Testis (tissue), 3 donors: ENCODE measurements around the gene SEMA3C. TPM values are rescaled to one million over a fixed set of nuclear protein-coding genes. Genes with fewer than 3 reads are reported as not detected.
"Not testable (repeated sequence)": the region's sequence is repeated elsewhere in the genome, so short reads cannot be mapped to it uniquely, and the experiment has no call there.

ENCODE experiments used
- DNase-seq: peaks from one replicate; pipeline ENCODE4 v3.0.0-alpha.2; 2019
- H3K27ac ChIP-seq, 2 donors: fragments of 200-600 bp; sonication (generic); one replicate each; pipeline ENCODE4 v1.5.1; 2019
- H3K27me3 ChIP-seq: fragments of 200-600 bp; sonication (generic); one replicate; pipeline ENCODE4 v1.5.1; 2019
- H3K36me3 ChIP-seq: fragments of 200-600 bp; sonication (generic); one replicate; pipeline ENCODE4 v1.5.1; 2017; ENCODE audit warnings: low read depth; ENCODE audit errors: missing control alignments
- H3K4me1 ChIP-seq: fragments of 200-600 bp; sonication (generic); one replicate; pipeline ENCODE4 v1.5.1; 2019
- H3K4me3 ChIP-seq, 2 donors: fragments of 200-600 bp; sonication (generic); one replicate each; pipeline ENCODE4 v1.5.1; 2017 to 2019
- H3K9me3 ChIP-seq: fragments of 200-600 bp; sonication (generic); one replicate; pipeline ENCODE4 v1.5.1; 2017
- POLR2A ChIP-seq: fragments of 450-650 bp; IDR thresholded peaks from one replicate; pipeline ENCODE4 v1.6.1; 2017; ENCODE audit warnings: antibody characterized with exemption, mild to moderate bottlenecking, moderate library complexity
- WGBS, 2 donors: methylation state at CpG; one replicate each; pipeline ENCODE4 v1.1.5; 2018; 5-methylcytosine and 5-hydroxymethylcytosine counted together
- intact Hi-C: fragments of 100-400 bp; cut with DNase I; formaldehyde crosslinking; loops from one replicate; pipeline ENCODE4 v1.15.1; 2023; ENCODE audit warnings: low total_unique reads
- polyA plus RNA-seq: library from polyadenylated mRNA; stranded (reverse); fragments of 350-450 nt; fragmentation: Illumina TruSeq; extraction: RNeasy Lipid Tissue Mini Kit (QIAGEN cat#74804); gene quantifications from one replicate; pipeline ENCODE4 v1.2.3, GENCODE V29; 2014; ENCODE audit warnings: low read depth, low replicate concordance; ENCODE audit not compliant: insufficient read depth
- total RNA-seq, 2 donors: library from RNA; depleted of rRNA; stranded (reverse); fragments of >200 nt; gene quantifications; one replicate each; pipeline ENCODE4 v1.2.3, GENCODE V29; 2016
- TF ChIP-seq, protein P1 (sequence below), 3 experiments: fragments of 450-650 bp in 2 of 3; fragments of 200-600 bp in 1 of 3; sonication (generic) in 1 of 3; IDR thresholded peaks; one replicate each; pipeline ENCODE4 v1.5.1; 2016 to 2019; ENCODE audit warnings: antibody characterized with exemption in 3 of 3, mild to moderate bottlenecking in 2 of 3, moderate library complexity in 1 of 3

SEMA3C gene
- total and polyA plus RNA-seq, 3 donors from 2014 or later: 23.1 to 113 (median 78.8) TPM

DNA sequence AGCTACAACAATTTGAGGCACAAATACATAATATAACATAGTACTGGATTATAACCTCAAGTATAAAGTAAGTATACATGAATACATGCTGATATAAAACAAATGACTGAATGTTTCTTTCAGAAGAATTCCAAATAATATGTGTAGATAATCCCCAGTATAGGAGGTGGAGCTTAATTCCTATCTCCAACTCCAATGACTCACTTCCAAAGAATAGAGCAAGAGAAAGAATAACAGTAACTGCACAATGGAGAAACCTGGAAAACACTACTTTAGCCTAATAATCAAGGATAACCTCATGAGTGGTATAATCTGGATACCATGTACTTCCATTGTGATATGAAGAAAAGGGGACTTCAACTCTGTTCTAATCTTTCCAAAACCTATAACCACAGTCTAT lies 13.7 kb upstream of the SEMA3C start:
- no peak for TF ChIP-seq POLR2A
- TF ChIP-seq, protein P1, sequence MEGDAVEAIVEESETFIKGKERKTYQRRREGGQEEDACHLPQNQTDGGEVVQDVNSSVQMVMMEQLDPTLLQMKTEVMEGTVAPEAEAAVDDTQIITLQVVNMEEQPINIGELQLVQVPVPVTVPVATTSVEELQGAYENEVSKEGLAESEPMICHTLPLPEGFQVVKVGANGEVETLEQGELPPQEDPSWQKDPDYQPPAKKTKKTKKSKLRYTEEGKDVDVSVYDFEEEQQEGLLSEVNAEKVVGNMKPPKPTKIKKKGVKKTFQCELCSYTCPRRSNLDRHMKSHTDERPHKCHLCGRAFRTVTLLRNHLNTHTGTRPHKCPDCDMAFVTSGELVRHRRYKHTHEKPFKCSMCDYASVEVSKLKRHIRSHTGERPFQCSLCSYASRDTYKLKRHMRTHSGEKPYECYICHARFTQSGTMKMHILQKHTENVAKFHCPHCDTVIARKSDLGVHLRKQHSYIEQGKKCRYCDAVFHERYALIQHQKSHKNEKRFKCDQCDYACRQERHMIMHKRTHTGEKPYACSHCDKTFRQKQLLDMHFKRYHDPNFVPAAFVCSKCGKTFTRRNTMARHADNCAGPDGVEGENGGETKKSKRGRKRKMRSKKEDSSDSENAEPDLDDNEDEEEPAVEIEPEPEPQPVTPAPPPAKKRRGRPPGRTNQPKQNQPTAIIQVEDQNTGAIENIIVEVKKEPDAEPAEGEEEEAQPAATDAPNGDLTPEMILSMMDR (IDR thresholded peaks at IDR 0.05): no peak
- intact Hi-C loops: no loop called here
- Histone ChIP-seq H3K9me3 (no peaks in the 10 kb centered on the region), H3K27ac (no peak overlapping the region), H3K4me1 (no peaks in the 10 kb centered on the region), H3K27me3 (no peaks in the 10 kb centered on the region), H3K4me3 (no peak overlapping the region), H3K36me3 (no peaks in the 10 kb centered on the region)
- no peak for DNase-seq

DNA sequence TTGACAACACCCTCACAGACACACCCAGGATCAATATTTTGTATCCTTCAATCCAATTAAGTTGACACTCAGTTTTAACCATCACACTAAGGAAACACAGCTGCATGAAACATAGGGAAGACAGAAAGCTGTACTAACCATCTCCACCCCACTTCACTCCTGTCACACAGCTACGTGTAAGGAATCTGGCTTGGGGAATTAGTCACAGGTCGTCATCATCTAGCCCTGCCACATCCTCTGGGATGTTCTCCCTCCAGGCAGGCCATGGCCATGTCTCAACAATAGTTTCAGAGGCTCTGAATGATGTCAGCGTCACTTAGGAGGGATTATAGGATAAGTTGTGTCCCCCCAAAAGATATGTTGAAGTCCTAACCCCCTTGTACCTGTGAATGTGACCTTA lies 10.8 kb upstream of the SEMA3C start:
- intact Hi-C loops: no loop called here

DNA sequence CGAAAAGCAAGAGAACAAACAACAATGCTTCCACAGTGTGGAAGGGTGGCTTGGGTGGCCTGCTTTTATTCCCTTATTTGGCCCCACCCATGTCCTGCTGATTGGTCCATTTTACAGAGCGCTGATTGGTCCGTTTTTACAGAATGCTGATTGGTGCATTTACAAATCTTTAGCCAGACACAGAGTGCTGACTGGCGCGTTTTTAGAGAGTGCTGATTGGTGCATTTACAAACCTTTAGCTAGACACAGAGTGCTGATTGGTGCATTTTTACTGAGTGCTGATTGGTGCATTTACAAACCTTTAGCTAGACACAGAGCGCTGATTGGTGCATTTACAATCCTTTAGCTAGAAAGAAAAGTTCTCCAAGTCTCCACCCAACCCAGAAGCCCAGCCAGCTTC lies 8.1 kb upstream of the SEMA3C start:
- H3K4me1 ChIP-seq, H3K36me3 ChIP-seq, H3K27ac ChIP-seq, H3K9me3 ChIP-seq, intact Hi-C loops, H3K27me3 ChIP-seq, H3K4me3 ChIP-seq: not testable (repeated sequence)
- peak; percentile 21 for DNase-seq
- WGBS, 2 donors: 93 to 98% methylated on average over 6 of the region's 6 CpGs

More for the DNA sequence above, 10.8 kb upstream of the SEMA3C start:
- no peak overlapping the region for H3K27ac ChIP-seq
- WGBS, 2 donors: 74 to 93% methylated on average over 3 of the region's 3 CpGs
- H3K4me1 ChIP-seq: no peaks in the 10 kb centered on the region
- no peak overlapping the region for H3K4me3 ChIP-seq
- TF ChIP-seq, protein P1 (IDR thresholded peaks at IDR 0.05): no peak
- TF ChIP-seq POLR2A: no peak
- H3K27me3 ChIP-seq: no peaks in the 10 kb centered on the region
- DNase-seq: no peak
- no peaks in the 10 kb centered on the region for H3K9me3 ChIP-seq
- no peaks in the 10 kb centered on the region for H3K36me3 ChIP-seq

DNA sequence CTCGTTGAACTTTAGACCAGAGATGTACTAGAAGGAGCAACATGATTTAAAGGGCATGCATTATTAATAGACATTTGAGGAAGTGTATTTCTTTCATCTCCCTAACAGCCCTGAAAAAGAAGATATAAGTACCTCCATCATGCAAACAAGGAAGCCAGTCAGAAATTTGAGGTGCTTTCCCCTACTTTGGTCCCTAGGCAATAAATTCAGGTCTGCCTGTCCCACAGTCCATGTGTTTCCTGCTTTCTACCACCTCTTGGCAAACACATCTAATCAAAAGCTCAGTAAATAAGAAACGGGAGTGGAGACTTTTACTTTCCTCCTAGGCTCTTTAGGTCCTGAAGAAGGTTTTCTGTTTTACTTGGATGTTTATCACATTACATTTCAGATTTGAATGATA lies 5.2 kb upstream of the SEMA3C start:
- Histone ChIP-seq H3K4me3 (no peak overlapping the region), H3K27ac (no peak overlapping the region), H3K27me3 (no peaks in the 10 kb centered on the region), H3K9me3 (no peaks in the 10 kb centered on the region), H3K4me1 (no peaks in the 10 kb centered on the region), H3K36me3 (no peaks in the 10 kb centered on the region)
- DNase-seq: no peak
- intact Hi-C loops: no loop called here
- TF ChIP-seq, protein P1 (IDR thresholded peaks at IDR 0.05): no peak
- no peak for TF ChIP-seq POLR2A
- WGBS, 2 donors: 53 to 64% methylated on average over 2 of the region's 2 CpGs

DNA sequence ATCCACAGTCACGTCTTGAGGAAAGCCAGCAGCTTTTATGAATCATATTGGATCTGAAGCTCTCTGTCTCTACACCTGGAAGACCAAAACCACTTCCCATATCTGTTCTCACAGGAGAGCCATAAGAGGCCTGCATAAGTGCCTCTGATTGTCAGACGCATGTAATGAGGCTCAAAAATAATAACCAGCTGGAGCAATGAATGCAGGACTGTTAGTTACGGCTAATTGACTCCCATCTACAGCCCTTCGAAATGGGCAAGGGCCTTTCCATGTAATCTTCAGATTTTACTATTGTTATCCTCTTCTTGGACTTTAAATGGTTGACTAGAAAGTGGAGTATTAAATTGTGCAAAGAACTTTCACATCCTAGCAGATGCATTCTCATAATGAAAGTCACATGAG lies 4.4 kb upstream of the SEMA3C start:
- intact Hi-C loops: no loop called here
- 85 to 89% methylated on average over 4 of the region's 4 CpGs for WGBS, 2 donors
- H3K36me3 ChIP-seq: no peaks in the 10 kb centered on the region
- DNase-seq: no peak
- H3K27me3 ChIP-seq: no peaks in the 10 kb centered on the region
- no peak overlapping the region for H3K27ac ChIP-seq
- H3K4me3 ChIP-seq: no peak overlapping the region
- TF ChIP-seq POLR2A: no peak
- TF ChIP-seq, protein P1 (IDR thresholded peaks at IDR 0.05): no peak
- no peaks in the 10 kb centered on the region for H3K9me3 ChIP-seq
- no peaks in the 10 kb centered on the region for H3K4me1 ChIP-seq
